ENCODE measurements around the gene RPS15.
"Not testable (repeated sequence)": the region's sequence is repeated elsewhere in the genome, so short reads cannot be mapped to it uniquely, and the experiment has no call there.

RPS15 gene

DNA sequence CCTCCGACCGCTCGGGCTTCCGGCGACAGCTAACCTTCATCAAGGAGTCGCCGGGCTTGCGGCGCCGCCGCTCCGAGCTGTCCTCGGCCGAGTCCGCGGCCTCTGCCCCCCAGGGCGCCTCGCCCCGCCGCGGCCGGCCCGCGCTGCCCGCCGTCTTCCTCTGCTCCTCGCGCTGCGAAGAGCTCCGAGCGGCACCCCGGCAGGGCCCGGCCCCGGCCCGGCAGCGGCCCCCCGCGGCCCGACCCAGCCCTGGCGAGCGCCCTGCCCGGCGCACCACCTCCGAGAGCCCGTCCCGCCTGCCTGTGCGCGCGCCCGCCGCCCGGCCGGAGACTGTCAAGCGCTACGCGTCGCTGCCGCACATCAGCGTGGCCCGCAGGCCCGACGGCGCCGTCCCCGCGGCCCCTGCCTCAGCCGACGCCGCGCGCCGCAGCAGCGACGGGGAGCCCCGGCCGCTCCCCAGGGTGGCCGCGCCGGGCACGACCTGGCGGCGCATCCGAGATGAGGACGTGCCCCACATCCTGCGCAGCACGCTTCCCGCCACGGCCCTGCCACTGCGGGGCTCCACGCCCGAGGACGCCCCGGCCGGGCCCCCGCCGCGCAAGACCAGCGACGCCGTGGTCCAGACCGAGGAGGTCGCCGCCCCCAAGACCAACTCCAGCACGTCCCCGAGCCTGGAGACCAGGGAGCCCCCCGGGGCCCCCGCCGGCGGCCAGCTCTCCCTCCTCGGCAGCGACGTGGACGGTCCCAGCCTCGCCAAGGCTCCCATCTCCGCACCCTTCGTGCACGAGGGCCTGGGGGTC, 31.3 kb downstream of the RPS15 start:
- no peak for DNase-seq (ENCODE audit: low read depth in 2 of 2)

DNA sequence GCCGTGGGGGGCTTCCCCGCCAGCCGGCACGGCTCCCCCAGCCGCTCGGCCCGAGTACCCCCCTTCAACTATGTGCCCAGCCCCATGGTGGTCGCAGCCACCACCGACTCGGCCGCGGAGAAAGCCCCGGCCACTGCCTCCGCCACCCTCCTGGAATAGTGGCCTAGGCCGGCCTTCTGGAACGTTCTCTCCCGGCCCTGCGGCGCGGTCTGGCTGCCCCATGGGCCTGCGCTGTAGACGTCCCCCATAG, 31.8 kb downstream of the RPS15 start:
- DNase-seq (ENCODE audit: low read depth in 2 of 2), result no peak

GRCh38 chr19:1470305-1471009, 32.3 kb downstream of the RPS15 start:
- DNase-seq (ENCODE audit: low read depth in 2 of 2), result peak; percentile 57 to 66

GRCh38 chr19:1471010-1471514, 32.9 kb downstream of the RPS15 start:
- DNase-seq (ENCODE audit: low read depth in 2 of 2), result no peak

GRCh38 chr19:1471515-1472160, 33.4 kb downstream of the RPS15 start:
- DNase-seq (ENCODE audit: low read depth in 2 of 2), result no peak

DNA sequence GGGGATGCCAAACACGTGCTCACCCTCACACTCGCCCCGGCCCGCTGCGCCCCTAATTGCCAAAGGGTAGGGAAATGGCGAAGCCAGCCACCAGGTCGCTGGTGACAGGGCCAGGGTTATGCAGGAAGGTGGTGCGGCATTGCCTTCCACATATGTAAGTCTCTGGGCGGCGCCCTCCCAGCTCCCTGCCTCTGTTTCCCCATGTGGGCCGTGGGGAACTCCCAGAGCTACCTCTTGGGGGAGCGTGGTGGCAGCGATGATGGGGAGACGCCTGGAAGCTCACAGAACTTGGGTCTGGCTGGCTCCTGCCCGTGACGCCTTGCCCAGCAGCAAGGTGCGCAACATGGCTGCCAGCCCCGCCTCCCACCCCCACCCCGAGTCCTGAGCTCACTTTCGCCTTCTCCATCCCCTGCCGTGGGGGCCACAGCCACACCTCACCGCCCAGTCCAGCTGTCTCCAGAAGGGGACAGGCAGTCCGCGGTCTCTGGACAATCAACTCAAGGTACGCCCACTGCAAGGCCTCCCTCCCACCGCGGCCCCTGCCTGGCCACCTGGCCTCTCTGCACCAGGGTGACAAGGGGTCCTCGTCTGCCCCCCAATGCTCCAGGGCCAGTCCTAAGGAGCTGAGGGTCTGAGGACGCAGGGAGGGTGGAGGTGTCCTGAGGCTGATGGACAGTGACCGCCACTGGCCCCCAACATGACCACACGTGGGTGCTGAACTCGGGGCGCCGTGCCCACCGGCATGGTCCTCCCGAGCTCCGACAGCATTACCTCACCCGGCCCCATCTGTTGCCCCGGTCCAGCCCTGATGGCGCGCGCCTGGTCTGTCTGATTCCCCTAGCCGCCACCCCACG, 34.3 kb downstream of the RPS15 start:
- no peak for DNase-seq (ENCODE audit: low read depth in 2 of 2)

- DNase-seq (ENCODE audit: low read depth in 2 of 2), result no peak
Measured at GRCh38 chr19:1473085-1473851, 35.1 kb downstream of the RPS15 start.

- DNase-seq (ENCODE audit: low read depth in 2 of 2), result no peak
Measured at GRCh38 chr19:1474011-1474764, 36.0 kb downstream of the RPS15 start.

DNA sequence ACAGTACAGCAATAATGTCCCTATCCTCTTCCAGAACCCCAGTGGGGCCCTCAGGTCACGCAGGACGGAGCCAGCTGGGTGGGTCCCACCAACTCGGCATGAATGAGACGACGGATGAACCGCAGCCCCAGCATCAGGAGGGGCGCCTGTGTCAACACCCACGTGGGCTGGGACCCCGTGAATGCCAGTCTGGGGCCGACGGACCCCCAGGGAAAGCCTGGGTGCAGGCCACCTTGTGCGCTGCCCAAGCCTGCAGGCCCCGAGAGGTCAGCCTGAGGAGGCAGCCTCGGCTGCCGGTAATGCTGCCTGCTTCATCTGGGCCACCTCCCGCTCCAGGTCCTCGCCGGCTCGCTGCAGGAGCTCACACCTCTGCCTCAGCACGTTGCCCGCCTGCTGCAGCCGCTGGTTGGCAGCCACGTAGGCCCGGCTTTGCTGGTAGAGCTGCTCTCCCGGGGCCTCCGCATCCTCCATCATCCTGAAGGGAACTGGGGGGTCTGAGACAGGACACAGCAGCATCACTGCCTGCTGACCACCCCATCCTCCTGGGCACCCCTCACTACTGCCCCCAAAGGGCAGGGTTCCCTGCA, 36.7 kb downstream of the RPS15 start:
- no peak for DNase-seq (ENCODE audit: low read depth in 2 of 2)

DNA sequence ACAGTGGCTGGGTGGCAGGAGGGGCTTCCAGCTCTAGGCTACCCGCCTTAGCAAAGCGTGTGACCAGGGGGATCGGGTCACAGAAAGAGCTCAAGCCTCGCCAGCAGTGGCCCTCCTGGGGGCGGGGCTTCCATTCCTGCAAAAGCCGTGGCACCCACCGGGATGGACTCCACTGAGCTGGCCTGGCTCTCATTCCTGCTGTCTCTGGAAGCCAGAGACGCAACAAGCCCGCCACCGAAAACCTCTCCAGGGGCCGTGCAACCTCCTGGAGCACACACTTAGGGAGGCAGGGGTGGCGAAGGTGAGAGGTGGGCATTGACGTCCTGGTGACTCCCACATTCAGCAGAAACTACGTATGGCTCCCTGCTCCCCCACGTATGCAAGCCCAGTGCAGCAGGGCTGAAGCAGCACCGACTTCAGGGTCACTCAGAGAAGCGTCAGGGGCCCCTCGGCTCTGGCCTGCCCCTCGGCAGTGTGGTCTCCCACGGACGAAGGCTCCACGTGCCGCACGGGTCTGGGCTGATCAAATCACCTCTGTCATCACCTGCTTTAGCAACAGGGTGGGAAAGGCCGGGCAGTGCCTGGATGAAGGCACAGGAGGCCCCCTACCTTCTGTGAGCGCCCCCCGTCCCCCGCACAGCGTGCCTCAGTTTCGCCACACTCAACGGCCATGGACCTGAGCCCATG, 37.7 kb downstream of the RPS15 start:
- DNase-seq (ENCODE audit: low read depth in 2 of 2), result no peak

GRCh38 chr19:1477056-1477455, 38.9 kb downstream of the RPS15 start:
- not testable (repeated sequence) for DNase-seq (ENCODE audit: low read depth in 2 of 2)

GRCh38 chr19:1478934-1479707, 40.9 kb downstream of the RPS15 start, which contains the start of gene C19orf25:
TSS of gene C19orf25 (minus strand) at chr19:1479215. CDS start at chr19:1478903, 312 bp downstream.
- peak; percentile 85 to 90 for DNase-seq (ENCODE audit: low read depth in 2 of 2)

- no peak for DNase-seq (ENCODE audit: low read depth in 2 of 2)
Measured at GRCh38 chr19:1481224-1481892, 43.2 kb downstream of the RPS15 start.

GRCh38 chr19:1481893-1482360, 43.7 kb downstream of the RPS15 start:
- DNase-seq (ENCODE audit: low read depth in 2 of 2), result no peak

- DNase-seq (ENCODE audit: low read depth in 2 of 2), result no peak
Measured at GRCh38 chr19:1482361-1483130, 44.4 kb downstream of the RPS15 start.

- DNase-seq (ENCODE audit: low read depth in 2 of 2), result no peak
Measured at GRCh38 chr19:1483131-1483978, 45.2 kb downstream of the RPS15 start.

Data from stimulated activated CD8-positive, alpha-beta memory T cell treated with anti-CD3 and anti-CD28 coated beads, Interleukin-7, amount 100 ng/mL, for 4 hours (primary cell).